ENCODE measurements around the gene VMO1. TPM values are rescaled to one million over a fixed set of nuclear protein-coding genes. Genes with fewer than 3 reads are reported as not detected.

The VMO1 gene
- total RNA-seq, 1 experiment from 2014 or later = 0.54 TPM

DNA sequence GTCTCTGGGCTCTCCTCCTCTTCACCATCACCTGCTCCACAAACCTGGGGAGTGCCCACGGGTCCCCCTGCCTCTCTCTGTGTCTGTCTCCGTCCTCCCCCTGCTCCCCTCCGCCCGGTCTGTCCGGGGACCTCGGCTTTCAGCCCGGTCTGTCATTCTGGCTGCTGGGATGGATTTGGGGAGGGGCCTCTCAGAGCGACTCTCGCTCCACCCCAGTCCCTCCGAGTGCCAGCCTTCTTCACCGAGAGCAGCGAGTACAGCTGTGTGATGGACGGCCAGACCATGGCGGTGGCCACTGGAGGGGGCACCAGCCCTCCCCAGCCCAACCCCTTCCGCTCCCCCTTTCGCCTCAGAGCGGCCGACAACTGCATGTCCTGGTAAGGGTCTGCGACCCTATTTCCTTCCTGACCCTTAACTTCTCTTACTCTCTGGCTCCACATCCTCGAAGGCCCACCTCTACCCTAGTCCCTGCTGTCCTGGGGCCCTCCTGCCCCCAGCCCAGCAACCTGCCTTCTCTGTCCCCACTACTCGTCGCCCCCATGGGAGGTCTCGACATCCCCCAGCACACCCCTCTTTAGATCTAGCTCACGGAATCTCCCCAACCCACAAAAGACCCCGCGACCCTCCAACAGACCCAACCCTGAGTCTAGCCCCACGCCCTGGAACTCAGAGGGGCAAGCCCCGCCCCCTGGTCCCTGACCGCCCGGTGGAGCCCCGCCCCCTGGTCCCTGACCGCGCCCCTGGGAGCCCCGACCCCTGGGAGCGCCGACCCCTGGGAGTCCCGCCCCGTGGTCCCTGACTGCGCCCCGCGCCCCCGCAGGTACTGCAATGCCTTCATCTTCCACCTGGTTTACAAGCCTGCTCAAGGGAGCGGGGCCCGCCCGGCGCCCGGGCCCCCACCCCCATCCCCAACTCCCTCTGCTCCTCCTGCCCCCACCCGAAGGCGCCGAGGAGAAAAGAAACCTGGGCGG is 40.9 kb downstream of the VMO1 start:
- no TSS peak for BruUV-seq (replicated peaks)
- no peak overlapping the region for H3K4me3 Mint-ChIP-seq (ENCODE audit: unreplicated experiment)
- no peak for DNase-seq
- Histone ChIP-seq H3K4me3 (ENCODE audit: low read depth, low read length) (no peak overlapping the region), H3K9me3 (no peaks in the 10 kb centered on the region), H3K36me3 (ENCODE audit: control insufficient read depth, insufficient read depth, low read length) (no peaks in the 10 kb centered on the region), H3K27me3 (replicated peaks; ENCODE audit: control insufficient read depth, insufficient read depth, low read length) (no peaks in the 10 kb centered on the region), H3K4me1 (no peaks in the 10 kb centered on the region)
- H3K27me3 Mint-ChIP-seq (ENCODE audit: insufficient read depth, unreplicated experiment) = no peaks in the 10 kb centered on the region
- ChIA-PET CTCF (no interaction called here), POLR2A (no interaction called here)
- H3K36me3 Mint-ChIP-seq (ENCODE audit: insufficient read depth, unreplicated experiment) = peaks cover 2% of the 10 kb centered on the region
- intact Hi-C loops (cut with micrococcal nuclease; ENCODE audit: unreplicated experiment) = no loop called here
- H3K27ac Mint-ChIP-seq (ENCODE audit: unreplicated experiment) = no peak overlapping the region
- H3K4me1 Mint-ChIP-seq (ENCODE audit: low read depth, unreplicated experiment) = no peaks in the 10 kb centered on the region
- H3K9me3 Mint-ChIP-seq (ENCODE audit: unreplicated experiment) = no peaks in the 10 kb centered on the region
- TF ChIP-seq, protein P1, sequence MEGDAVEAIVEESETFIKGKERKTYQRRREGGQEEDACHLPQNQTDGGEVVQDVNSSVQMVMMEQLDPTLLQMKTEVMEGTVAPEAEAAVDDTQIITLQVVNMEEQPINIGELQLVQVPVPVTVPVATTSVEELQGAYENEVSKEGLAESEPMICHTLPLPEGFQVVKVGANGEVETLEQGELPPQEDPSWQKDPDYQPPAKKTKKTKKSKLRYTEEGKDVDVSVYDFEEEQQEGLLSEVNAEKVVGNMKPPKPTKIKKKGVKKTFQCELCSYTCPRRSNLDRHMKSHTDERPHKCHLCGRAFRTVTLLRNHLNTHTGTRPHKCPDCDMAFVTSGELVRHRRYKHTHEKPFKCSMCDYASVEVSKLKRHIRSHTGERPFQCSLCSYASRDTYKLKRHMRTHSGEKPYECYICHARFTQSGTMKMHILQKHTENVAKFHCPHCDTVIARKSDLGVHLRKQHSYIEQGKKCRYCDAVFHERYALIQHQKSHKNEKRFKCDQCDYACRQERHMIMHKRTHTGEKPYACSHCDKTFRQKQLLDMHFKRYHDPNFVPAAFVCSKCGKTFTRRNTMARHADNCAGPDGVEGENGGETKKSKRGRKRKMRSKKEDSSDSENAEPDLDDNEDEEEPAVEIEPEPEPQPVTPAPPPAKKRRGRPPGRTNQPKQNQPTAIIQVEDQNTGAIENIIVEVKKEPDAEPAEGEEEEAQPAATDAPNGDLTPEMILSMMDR (IDR thresholded peaks at IDR 0.05; ENCODE audit: insufficient read depth in 1 of 2, low read depth in 1 of 2, low read length in 1 of 2, severe bottlenecking in 1 of 2, unreplicated experiment in 1 of 2) = no peak

DNA sequence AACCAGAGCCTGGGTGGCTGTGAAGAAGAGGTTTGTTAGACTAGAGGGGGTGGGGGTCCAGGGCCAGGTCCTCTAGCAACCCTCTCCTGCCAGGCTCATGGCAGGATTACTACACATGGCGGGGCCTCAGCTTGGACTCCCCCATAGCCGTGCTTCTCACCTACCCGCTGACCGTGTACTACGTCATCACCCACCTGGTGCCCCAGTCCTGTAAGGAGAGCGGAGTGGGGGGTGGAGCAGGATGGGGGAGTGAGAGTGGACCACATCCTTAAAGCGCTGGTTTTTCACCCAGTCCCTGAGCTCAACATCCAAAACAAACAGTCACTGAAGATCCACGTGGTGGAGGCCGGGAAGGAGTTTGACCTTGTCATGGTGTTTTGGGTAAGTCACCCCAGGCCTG is 42.3 kb downstream of the VMO1 start:
- POLR2A ChIA-PET = no interaction called here
- intact Hi-C loops (cut with micrococcal nuclease; ENCODE audit: unreplicated experiment) = no loop called here

DNA sequence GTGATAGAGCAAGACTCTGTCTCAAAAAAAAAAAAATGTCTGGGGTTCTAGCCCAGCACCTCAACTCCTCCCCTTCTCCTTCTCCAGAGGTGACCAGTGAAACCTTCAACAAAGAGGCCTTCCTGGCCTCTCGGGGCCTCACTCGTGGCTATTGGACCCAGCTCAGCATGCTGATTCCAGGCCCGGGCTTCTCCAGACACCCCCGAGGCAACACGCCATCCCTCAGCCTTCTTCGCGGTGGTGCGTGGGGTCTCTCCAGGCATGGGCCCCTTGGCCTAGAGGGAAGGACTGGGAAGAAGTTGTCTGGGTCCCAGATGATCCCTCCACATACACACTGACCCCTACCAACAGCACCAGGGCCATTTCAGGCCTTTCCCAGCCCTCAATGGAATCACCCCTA is 42.9 kb downstream of the VMO1 start:
- no TSS peak for BruUV-seq (replicated peaks)

More for the DNA sequence above, 42.3 kb downstream of the VMO1 start:
- no peaks in the 10 kb centered on the region for H3K4me1 ChIP-seq
- TF ChIP-seq, protein P1 (IDR thresholded peaks at IDR 0.05; ENCODE audit: insufficient read depth in 1 of 2, low read depth in 1 of 2, low read length in 1 of 2, severe bottlenecking in 1 of 2, unreplicated experiment in 1 of 2) = no peak
- no peak overlapping the region for H3K4me3 ChIP-seq (ENCODE audit: low read depth, low read length)
- no peaks in the 10 kb centered on the region for H3K9me3 ChIP-seq
- no peak for DNase-seq
- Mint-ChIP-seq H3K27ac (ENCODE audit: unreplicated experiment) (no peak overlapping the region), H3K4me1 (ENCODE audit: low read depth, unreplicated experiment) (no peaks in the 10 kb centered on the region), H3K4me3 (ENCODE audit: unreplicated experiment) (no peak overlapping the region), H3K27me3 (ENCODE audit: insufficient read depth, unreplicated experiment) (no peaks in the 10 kb centered on the region), H3K9me3 (ENCODE audit: unreplicated experiment) (no peaks in the 10 kb centered on the region), H3K36me3 (ENCODE audit: insufficient read depth, unreplicated experiment) (peaks cover 6% of the 10 kb centered on the region)
- no TSS peak for BruUV-seq (replicated peaks)
- H3K36me3 ChIP-seq (ENCODE audit: control insufficient read depth, insufficient read depth, low read length) = no peaks in the 10 kb centered on the region
- CTCF ChIA-PET = no interaction called here
- H3K27me3 ChIP-seq (replicated peaks; ENCODE audit: control insufficient read depth, insufficient read depth, low read length) = no peaks in the 10 kb centered on the region

More for the DNA sequence above, 42.9 kb downstream of the VMO1 start:
- H3K36me3 Mint-ChIP-seq (ENCODE audit: insufficient read depth, unreplicated experiment) = peaks cover 6% of the 10 kb centered on the region
- H3K36me3 ChIP-seq (ENCODE audit: control insufficient read depth, insufficient read depth, low read length) = no peaks in the 10 kb centered on the region
- no peak for DNase-seq
- intact Hi-C loops (cut with micrococcal nuclease; ENCODE audit: unreplicated experiment) = no loop called here
- H3K4me1 ChIP-seq = no peaks in the 10 kb centered on the region
- ChIA-PET CTCF (no interaction called here), POLR2A (no interaction called here)
- TF ChIP-seq, protein P1 (IDR thresholded peaks at IDR 0.05; ENCODE audit: insufficient read depth in 1 of 2, low read depth in 1 of 2, low read length in 1 of 2, severe bottlenecking in 1 of 2, unreplicated experiment in 1 of 2) = no peak
- no peaks in the 10 kb centered on the region for H3K4me1 Mint-ChIP-seq (ENCODE audit: low read depth, unreplicated experiment)
- no peaks in the 10 kb centered on the region for H3K9me3 ChIP-seq
- no peaks in the 10 kb centered on the region for H3K27me3 ChIP-seq (replicated peaks; ENCODE audit: control insufficient read depth, insufficient read depth, low read length)
- no peak overlapping the region for H3K27ac Mint-ChIP-seq (ENCODE audit: unreplicated experiment)
- H3K9me3 Mint-ChIP-seq (ENCODE audit: unreplicated experiment) = no peaks in the 10 kb centered on the region
- H3K4me3 ChIP-seq (ENCODE audit: low read depth, low read length) = no peak overlapping the region
- H3K4me3 Mint-ChIP-seq (ENCODE audit: unreplicated experiment) = no peak overlapping the region
- H3K27me3 Mint-ChIP-seq (ENCODE audit: insufficient read depth, unreplicated experiment) = no peaks in the 10 kb centered on the region
